ENCODE data around the gene LRRC15. TPM values are rescaled to one million over a fixed set of nuclear protein-coding genes. Genes with fewer than 3 reads are reported as not detected.
A peak's percentile ranks its signal among the peaks of the same experiment; 100 is the strongest.

Gene LRRC15
- total RNA-seq, 1 experiment from 2014 or later: 6.0 TPM

GRCh38 chr3:194336601-194337355, 32.8 kb downstream of the LRRC15 start:
- no peak for DNase-seq (ENCODE audit: low spot score)

DNA sequence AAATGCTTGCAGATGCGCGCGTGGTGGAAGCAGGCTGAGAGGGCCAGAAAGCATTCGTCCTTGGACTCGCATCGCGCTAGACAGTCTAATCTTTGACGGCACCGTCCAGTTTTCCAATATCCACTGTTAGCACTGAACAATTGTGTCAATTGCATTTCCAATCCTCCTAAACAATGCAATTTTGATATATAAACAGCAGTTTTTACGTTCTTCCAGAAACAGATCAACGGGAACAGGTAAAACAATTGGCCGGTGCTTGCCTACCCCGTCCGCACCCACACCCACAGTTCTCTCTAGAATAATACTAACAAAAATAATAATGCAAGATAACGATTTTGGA, 35.6 kb downstream of the LRRC15 start:
- DNase-seq (ENCODE audit: low spot score): no peak

- peak; percentile 81 for DNase-seq (ENCODE audit: low spot score)
These were observed 36.1 kb downstream of the LRRC15 start for GRCh38 chr3:194333212-194333980.

DNA sequence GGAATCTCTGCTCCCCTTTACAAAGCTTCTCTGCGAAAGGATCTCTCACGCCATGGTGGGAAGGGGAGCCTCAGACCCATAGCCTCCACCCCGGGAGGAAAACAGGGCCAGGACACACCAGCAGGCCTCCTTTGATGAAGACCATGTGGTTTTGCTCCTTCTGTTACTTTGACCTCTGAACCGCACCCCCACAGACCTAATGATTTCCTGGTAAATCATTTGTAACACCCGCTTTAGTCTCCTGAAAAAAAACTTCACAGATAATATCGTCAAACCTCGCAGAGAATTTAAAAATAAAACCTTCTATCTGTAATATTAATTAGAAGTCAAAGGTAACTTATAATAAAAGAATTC, 36.7 kb downstream of the LRRC15 start:
- no peak for DNase-seq (ENCODE audit: low spot score)

DNA sequence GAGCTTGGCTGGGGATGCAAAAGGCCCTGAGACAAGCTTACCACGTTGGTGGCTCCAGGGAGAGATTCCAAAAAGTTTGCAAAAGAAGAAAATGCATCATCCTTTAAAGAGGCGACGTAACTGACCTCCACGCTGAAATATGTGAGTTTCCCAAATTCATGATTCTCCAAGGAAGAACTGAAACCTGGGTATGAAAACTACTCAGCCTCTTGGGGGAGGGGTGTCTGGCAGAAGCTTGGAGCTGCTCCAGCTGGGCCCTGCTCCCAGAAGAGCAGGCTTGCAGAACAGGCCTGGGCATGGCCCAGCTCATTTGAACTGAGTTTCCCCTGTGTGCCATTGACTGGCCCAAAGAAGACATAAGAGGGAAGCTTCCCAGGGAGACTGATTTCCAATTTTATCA, 39.0 kb downstream of the LRRC15 start:
- no peak for DNase-seq (ENCODE audit: low spot score)

- DNase-seq (ENCODE audit: low spot score): no peak
These were observed 39.4 kb downstream of the LRRC15 start for GRCh38 chr3:194330160-194330559.

DNA sequence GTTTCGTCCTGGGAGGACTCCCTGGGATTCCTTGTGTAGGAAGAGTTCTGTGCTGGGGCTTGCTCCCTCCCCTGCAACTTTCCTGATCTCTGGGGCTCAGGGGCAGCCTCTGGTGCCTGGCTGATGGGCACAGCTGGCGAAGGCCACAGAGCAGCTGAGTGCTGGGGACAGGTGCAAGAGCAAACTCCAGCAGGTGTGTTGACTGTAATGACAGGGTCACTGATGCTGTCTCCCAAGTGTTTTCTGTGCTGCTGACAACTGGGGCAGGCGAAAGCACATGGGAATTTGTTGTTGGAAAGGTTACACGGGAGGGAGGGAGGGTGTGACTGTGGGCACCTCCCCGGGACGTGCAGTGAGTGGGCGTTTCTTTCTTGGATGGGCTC, 40.0 kb downstream of the LRRC15 start:
- DNase-seq (ENCODE audit: low spot score): no peak

- DNase-seq (ENCODE audit: low spot score): no peak
These were observed 40.5 kb downstream of the LRRC15 start for GRCh38 chr3:194328942-194329582.

GRCh38 chr3:194328053-194328657, 41.4 kb downstream of the LRRC15 start:
- DNase-seq (ENCODE audit: low spot score): no peak

- DNase-seq (ENCODE audit: low spot score): no peak
These were observed 42.1 kb downstream of the LRRC15 start for GRCh38 chr3:194327218-194328052.

GRCh38 chr3:194326968-194327217, 42.6 kb downstream of the LRRC15 start:
- no peak for DNase-seq (ENCODE audit: low spot score)

DNA sequence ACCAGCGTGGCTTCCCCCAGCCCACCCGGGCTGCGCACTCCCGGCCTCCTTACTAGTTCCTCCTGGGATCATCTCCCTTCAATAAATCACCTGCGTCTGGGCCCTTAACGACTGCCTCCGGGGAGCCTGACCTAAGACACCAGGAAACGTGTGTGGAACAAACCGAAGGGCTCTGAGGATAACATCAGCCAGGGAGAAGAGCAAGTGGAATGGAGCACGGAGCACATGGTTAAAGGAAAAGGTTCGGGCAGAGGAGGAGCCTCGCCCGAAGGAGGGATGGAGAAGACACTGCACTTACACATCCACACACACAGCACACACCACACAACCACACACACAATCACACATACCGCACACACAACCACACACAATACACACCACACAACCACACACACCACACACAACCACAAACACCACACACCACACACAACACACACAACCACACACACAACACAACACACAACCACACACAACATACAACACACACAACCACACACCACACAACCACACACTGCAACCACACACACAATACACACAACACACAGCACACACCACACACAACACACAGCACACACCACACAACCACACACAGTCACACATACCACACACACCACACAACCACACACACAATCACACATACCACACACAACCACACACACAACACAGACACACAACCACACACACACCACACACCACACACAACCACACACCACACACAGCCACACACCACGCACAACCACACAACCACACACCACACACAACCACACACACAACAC, 43.2 kb downstream of the LRRC15 start:
- DNase-seq (ENCODE audit: low spot score): no peak

DNA sequence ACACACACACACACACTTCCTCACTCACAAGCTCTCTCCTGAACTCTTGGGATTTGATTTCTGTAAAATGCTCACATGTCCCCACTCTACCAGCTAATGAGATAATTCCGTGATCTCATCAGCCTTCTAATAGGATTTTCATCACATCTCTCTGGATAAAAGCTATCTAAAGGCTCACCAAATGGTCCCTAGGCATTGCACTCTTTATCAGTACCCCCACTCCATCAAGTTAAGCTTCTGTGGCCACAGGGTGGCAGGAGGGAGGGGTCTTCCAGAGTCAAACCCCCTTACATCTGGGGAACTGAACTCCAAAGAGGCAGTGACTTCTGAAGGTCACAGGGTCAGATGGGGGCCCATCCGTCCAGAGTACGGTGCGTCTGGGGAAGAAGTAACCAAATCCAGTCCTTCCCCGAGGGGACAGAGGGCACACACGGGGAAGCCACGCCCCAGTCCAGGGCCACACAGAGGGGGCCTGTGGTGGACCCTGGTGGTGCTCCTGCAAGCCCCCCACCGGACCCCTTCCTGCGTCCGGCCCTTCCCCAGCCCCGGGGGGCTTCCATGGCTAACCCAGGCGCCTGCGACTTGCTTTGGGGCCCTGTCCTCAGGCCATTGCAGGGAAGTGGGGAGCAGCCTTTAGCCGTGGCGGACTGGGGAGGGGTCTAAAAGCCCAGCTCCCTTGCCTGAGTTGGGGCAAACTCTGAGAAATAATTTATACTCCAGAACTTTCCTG, 44.0 kb downstream of the LRRC15 start:
- no peak for DNase-seq (ENCODE audit: low spot score)

DNA sequence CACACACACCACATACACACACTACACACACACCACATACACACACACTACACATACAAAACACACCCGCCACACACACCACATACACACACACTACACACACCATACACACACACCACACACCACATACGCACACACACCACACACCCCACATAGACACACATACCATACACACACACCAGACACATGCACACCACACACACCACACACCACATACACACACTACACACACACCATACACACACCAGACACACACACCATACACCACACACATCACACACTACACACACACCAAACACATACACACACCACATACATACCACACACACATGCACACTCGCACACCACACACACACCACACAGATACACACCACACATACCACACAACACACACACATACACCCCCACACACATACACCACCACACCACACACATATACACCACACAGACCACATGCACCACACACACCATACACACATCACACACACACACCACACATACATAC, 44.7 kb downstream of the LRRC15 start:
- no peak for DNase-seq (ENCODE audit: low spot score)

DNA sequence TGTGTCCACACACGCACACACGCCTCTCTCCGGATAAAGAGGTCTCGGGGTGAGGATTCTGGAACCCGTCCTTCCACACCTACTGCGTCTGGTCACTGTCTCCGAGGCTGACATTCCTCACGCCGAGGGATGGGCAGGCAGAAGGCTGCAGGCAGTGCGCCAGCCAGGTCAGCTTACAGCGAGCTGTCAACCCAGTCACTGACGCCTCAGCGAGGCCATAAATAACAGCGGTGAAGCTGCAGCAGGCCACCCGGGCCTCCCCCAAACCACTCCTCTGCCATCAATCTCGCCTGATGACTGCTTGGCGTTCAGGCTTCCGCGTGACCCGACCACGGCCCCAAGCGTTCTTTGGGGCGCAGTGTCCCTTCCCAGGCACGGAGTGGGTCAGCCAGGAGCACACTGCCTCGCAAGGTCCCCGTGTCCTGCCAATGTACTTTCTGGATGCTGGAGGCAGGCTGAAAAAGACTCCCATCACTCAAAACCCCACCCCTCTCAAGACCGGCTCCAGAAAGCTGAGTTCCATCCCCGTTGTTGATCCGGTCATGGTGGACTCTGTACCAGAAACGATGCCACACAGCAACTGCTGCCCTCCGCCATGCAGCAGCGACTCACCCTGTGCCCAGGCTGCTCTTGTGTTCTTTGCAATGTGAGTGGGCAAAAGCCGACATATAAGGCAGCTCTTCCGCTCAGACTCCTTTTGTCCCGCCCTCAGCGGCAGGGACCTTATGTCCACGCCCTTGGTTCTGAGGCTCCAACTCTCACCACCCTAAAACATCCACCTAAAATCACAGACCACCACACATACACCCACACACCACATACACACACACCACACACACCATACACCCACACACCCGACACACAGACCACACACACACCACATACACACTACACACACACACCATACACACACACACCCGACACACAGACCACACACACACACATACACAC, 45.5 kb downstream of the LRRC15 start:
- DNase-seq (ENCODE audit: low spot score): peak; percentile 42

DNA sequence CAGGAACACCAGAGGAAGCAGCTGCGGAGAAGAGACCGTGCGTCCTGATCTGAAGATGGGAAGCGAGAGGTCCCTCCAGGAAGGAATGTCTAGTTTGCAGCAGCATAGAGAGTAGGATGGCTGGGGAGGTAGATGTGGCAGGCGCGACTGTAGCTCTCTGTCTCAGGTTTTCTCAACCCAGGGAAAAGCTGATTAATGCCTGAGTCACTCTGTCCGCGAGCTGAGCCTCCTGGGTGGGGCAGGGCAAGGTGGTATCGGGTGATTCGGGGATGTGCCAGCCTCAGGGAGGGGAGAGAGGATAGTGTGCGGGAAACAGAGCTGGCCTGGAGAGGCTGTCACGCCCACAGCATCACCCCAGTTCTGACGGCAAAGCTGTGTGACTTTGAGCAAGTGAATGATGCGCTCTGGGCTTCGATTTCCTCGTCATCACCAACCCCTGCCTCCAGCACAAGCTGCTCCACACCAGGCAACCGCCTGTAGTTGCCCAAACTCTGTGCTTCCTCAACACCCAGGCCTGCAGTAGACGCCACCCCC, 46.8 kb downstream of the LRRC15 start:
- DNase-seq (ENCODE audit: low spot score): peak; percentile 87

GRCh38 chr3:194321693-194322640, 47.6 kb downstream of the LRRC15 start:
- no peak for DNase-seq (ENCODE audit: low spot score)
